Sigmoid colon (tissue), 4 donors: ENCODE measurements around the gene GPRIN1.

Source experiments
- EP300 ChIP-seq, 4 donors: sonication (generic); formaldehyde crosslinking; IDR thresholded peaks; one replicate each; pipeline ENCODE4 v1.6.1; 2017; ENCODE audit warnings: antibody characterized with exemption in 4 of 4
- POLR2A ChIP-seq, 2 donors: fragments of 450-650 bp; IDR thresholded peaks; one replicate each; pipeline ENCODE4 v1.6.1; 2016; ENCODE audit warnings: antibody characterized with exemption in 2 of 2, mild to moderate bottlenecking in 2 of 2, moderate library complexity in 2 of 2
- POLR2AphosphoS5 ChIP-seq, 4 donors: sonication (generic); formaldehyde crosslinking; IDR thresholded peaks; one replicate each; pipeline ENCODE4 v1.6.1; 2017; ENCODE audit warnings: antibody characterized with exemption in 4 of 4
- TF ChIP-seq, protein P1 (sequence below), 4 experiments: fragments of 450-650 bp in 3 of 4; fragments of 200-600 bp in 1 of 4; IDR thresholded peaks; one replicate each; pipeline ENCODE4 v1.5.1; 2016 to 2019; ENCODE audit warnings: antibody characterized with exemption in 4 of 4, mild to moderate bottlenecking in 3 of 4, moderate library complexity in 2 of 4

DNA sequence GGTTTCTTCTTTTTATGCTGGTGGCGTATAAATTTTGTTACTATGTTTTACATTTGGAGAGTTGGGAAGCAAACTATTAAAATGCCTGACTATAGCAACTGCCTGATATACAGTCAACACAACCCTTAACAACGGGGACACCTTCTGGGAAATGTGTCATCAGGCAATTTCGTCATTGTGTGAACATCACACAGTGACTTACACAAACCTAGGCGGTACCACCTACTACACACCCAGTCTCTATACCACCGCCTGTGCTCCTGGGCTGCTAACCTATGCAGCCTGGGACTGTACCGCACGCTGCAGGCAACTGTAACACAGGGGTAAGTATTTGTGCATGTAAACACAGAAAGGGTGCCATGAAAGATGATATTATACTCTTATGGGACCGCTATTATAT, 62.2 kb downstream of the GPRIN1 start:
- TF ChIP-seq POLR2A (IDR thresholded peaks at IDR 0.05) (peak in 1 of 2 donors; percentile 78), POLR2AphosphoS5 (IDR thresholded peaks at IDR 0.05) (peak in 3 of 4 donors; percentile 4 to 59 (median 7)), EP300 (IDR thresholded peaks at IDR 0.05) (no peak)
- TF ChIP-seq, protein P1, sequence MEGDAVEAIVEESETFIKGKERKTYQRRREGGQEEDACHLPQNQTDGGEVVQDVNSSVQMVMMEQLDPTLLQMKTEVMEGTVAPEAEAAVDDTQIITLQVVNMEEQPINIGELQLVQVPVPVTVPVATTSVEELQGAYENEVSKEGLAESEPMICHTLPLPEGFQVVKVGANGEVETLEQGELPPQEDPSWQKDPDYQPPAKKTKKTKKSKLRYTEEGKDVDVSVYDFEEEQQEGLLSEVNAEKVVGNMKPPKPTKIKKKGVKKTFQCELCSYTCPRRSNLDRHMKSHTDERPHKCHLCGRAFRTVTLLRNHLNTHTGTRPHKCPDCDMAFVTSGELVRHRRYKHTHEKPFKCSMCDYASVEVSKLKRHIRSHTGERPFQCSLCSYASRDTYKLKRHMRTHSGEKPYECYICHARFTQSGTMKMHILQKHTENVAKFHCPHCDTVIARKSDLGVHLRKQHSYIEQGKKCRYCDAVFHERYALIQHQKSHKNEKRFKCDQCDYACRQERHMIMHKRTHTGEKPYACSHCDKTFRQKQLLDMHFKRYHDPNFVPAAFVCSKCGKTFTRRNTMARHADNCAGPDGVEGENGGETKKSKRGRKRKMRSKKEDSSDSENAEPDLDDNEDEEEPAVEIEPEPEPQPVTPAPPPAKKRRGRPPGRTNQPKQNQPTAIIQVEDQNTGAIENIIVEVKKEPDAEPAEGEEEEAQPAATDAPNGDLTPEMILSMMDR (IDR thresholded peaks at IDR 0.05), result no peak
